HTERT RPE-1 (cell line): ENCODE data around the gene MAPKAPK2.

Source experiments
- in situ Hi-C: fragments of 300-500 bp; cut with MboI; formaldehyde crosslinking; loops from 4 replicates; pipeline ENCODE4 v1.14.3; 2020; ENCODE audit warnings: low sequenced_read_pairs

Gene MAPKAPK2

GRCh38 chr1:206702260-206702659 lies 17.6 kb downstream of the MAPKAPK2 start:
- in situ Hi-C loops = no loop called here

GRCh38 chr1:206702803-206703202 lies 18.1 kb downstream of the MAPKAPK2 start:
- in situ Hi-C loops = no loop called here

- in situ Hi-C loops = no loop called here
Measured at GRCh38 chr1:206703661-206704060, 19.0 kb downstream of the MAPKAPK2 start.

- in situ Hi-C loops = no loop called here
Measured at GRCh38 chr1:206704226-206704625, 19.5 kb downstream of the MAPKAPK2 start.

GRCh38 chr1:206705191-206705590 lies 20.5 kb downstream of the MAPKAPK2 start:
- in situ Hi-C loops = no loop called here

- in situ Hi-C loops = no loop called here
Measured at GRCh38 chr1:206705726-206706297, 21.1 kb downstream of the MAPKAPK2 start.

GRCh38 chr1:206706298-206706791 lies 21.6 kb downstream of the MAPKAPK2 start:
- in situ Hi-C loops = no loop called here

- in situ Hi-C loops = no loop called here
Measured at GRCh38 chr1:206706806-206707366, 22.2 kb downstream of the MAPKAPK2 start.

- in situ Hi-C loops = no loop called here
Measured at GRCh38 chr1:206708058-206708457, 23.4 kb downstream of the MAPKAPK2 start.

- in situ Hi-C loops = no loop called here
Measured at GRCh38 chr1:206708882-206709281, 24.2 kb downstream of the MAPKAPK2 start.

GRCh38 chr1:206709322-206709721 lies 24.6 kb downstream of the MAPKAPK2 start:
- in situ Hi-C loops = no loop called here

GRCh38 chr1:206709772-206710459 lies 25.2 kb downstream of the MAPKAPK2 start:
- in situ Hi-C loops = no loop called here

GRCh38 chr1:206710460-206710823 lies 25.7 kb downstream of the MAPKAPK2 start:
- in situ Hi-C loops = no loop called here

GRCh38 chr1:206713070-206713469 lies 28.4 kb downstream of the MAPKAPK2 start:
- in situ Hi-C loops = no loop called here

GRCh38 chr1:206713910-206714312 lies 29.2 kb downstream of the MAPKAPK2 start:
- in situ Hi-C loops = no loop called here

GRCh38 chr1:206714331-206715058 lies 29.8 kb downstream of the MAPKAPK2 start:
- in situ Hi-C loops = no loop called here

- in situ Hi-C loops = no loop called here
Measured at GRCh38 chr1:206715120-206715519, 30.4 kb downstream of the MAPKAPK2 start.

- in situ Hi-C loops = no loop called here
Measured at GRCh38 chr1:206715552-206716158, 30.9 kb downstream of the MAPKAPK2 start.

- in situ Hi-C loops = no loop called here
Measured at GRCh38 chr1:206716159-206716869, 31.6 kb downstream of the MAPKAPK2 start.

GRCh38 chr1:206716870-206717673 lies 32.4 kb downstream of the MAPKAPK2 start:
- in situ Hi-C loops = no loop called here
